ENCODE results near the gene GLDN.

The GLDN gene

GRCh38 chr15:51447855-51448621 is 106.6 kb downstream of the GLDN start:
- Mint-ChIP-seq H3K36me3 (ENCODE audit: low read depth) (no peaks in the 10 kb centered on the region), H3K4me1 (ENCODE audit: low read depth) (no peaks in the 10 kb centered on the region), H3K4me3 (no peak overlapping the region), H3K27ac (no peak overlapping the region), H3K27me3 (ENCODE audit: low read depth) (no peaks in the 10 kb centered on the region), H3K9me3 (no peaks in the 10 kb centered on the region)

GRCh38 chr15:51448622-51449399 is 107.4 kb downstream of the GLDN start:
- H3K27me3 Mint-ChIP-seq (ENCODE audit: low read depth): no peaks in the 10 kb centered on the region
- no peak overlapping the region for H3K27ac Mint-ChIP-seq
- no peaks in the 10 kb centered on the region for H3K36me3 Mint-ChIP-seq (ENCODE audit: low read depth)
- H3K4me1 Mint-ChIP-seq (ENCODE audit: low read depth): no peaks in the 10 kb centered on the region
- no peak overlapping the region for H3K4me3 Mint-ChIP-seq
- H3K9me3 Mint-ChIP-seq: no peaks in the 10 kb centered on the region

- no peaks in the 10 kb centered on the region for H3K4me1 Mint-ChIP-seq (ENCODE audit: low read depth)
- no peaks in the 10 kb centered on the region for H3K36me3 Mint-ChIP-seq (ENCODE audit: low read depth)
- no peaks in the 10 kb centered on the region for H3K9me3 Mint-ChIP-seq
- H3K4me3 Mint-ChIP-seq: no peak overlapping the region
- no peaks in the 10 kb centered on the region for H3K27me3 Mint-ChIP-seq (ENCODE audit: low read depth)
- H3K27ac Mint-ChIP-seq: no peak overlapping the region
Measured at GRCh38 chr15:51450001-51450400, 108.5 kb downstream of the GLDN start.
